ENCODE results near the gene RAB14. TPM values are rescaled to one million over a fixed set of nuclear protein-coding genes. Genes with fewer than 3 reads are reported as not detected.
A peak's percentile ranks its signal among the peaks of the same experiment; 100 is the strongest.

Gene RAB14
- total and polyA plus RNA-seq, 3 donors from 2014 or later, result 44.6 to 66.7 (median 51.1) TPM

GRCh38 chr9:121204121-121204520, 2.5 kb upstream of the RAB14 start:
- intact Hi-C loops (cut with DNase I; ENCODE audit: low total_unique reads), result no loop called here
- no peaks in the 10 kb centered on the region for H3K36me3 ChIP-seq (ENCODE audit: low read depth, missing control alignments)

GRCh38 chr9:121201045-121201737, 478 bp downstream of the RAB14 start:
- Histone ChIP-seq H3K9me3 (no peaks in the 10 kb centered on the region), H3K36me3 (ENCODE audit: low read depth, missing control alignments) (no peaks in the 10 kb centered on the region), H3K27ac (peak overlapping the region; percentile 90 to 96), H3K27me3 (no peaks in the 10 kb centered on the region), H3K4me1 (peaks cover 16% of the 10 kb centered on the region), H3K4me3 (peak overlapping the region; percentile 95 to 97)
- intact Hi-C loops (cut with DNase I; ENCODE audit: low total_unique reads), result no loop called here
- no peak for TF ChIP-seq CTCF (IDR thresholded peaks at IDR 0.05)
- no peak for TF ChIP-seq POLR2A (IDR thresholded peaks at IDR 0.05)
- 0 to 1% methylated on average over 5 to 49 of the region's 81 CpGs for WGBS, 2 donors
- peak; percentile 32 for DNase-seq

More at GRCh38 chr9:121204121-121204520, 2.5 kb upstream of the RAB14 start:
- Histone ChIP-seq H3K9me3 (no peaks in the 10 kb centered on the region), H3K27ac (no peak overlapping the region), H3K4me3 (no peak overlapping the region), H3K4me1 (peaks cover 14% of the 10 kb centered on the region), H3K27me3 (no peaks in the 10 kb centered on the region)
- WGBS, 2 donors, result 67 to 75% methylated on average over 2 of the region's 2 CpGs
- TF ChIP-seq POLR2A (IDR thresholded peaks at IDR 0.05), result no peak
- no peak for TF ChIP-seq CTCF (IDR thresholded peaks at IDR 0.05)
- DNase-seq, result no peak

- WGBS, 2 donors, result 14 to 16% methylated on average over 4 of the region's 4 CpGs
- TF ChIP-seq POLR2A (IDR thresholded peaks at IDR 0.05), result no peak
- TF ChIP-seq CTCF (IDR thresholded peaks at IDR 0.05), result no peak
- H3K36me3 ChIP-seq (ENCODE audit: low read depth, missing control alignments), result no peaks in the 10 kb centered on the region
- H3K4me3 ChIP-seq, result peak overlapping the region; percentile 95 to 97
- peak overlapping the region; percentile 90 to 96 for H3K27ac ChIP-seq
- DNase-seq, result no peak
- no peaks in the 10 kb centered on the region for H3K9me3 ChIP-seq
- intact Hi-C loops (cut with DNase I; ENCODE audit: low total_unique reads), result no loop called here
- no peaks in the 10 kb centered on the region for H3K27me3 ChIP-seq
- peaks cover 19% of the 10 kb centered on the region for H3K4me1 ChIP-seq
These were observed 1.3 kb downstream of the RAB14 start for GRCh38 chr9:121200356-121200755.

- Histone ChIP-seq H3K36me3 (ENCODE audit: low read depth, missing control alignments) (no peaks in the 10 kb centered on the region), H3K27me3 (no peaks in the 10 kb centered on the region), H3K27ac (peak overlapping the region in 1 of 2 donors; percentile 6), H3K4me3 (peak overlapping the region; percentile 95 to 97), H3K4me1 (peaks cover 23% of the 10 kb centered on the region), H3K9me3 (no peaks in the 10 kb centered on the region)
- intact Hi-C loops (cut with DNase I; ENCODE audit: low total_unique reads), result no loop called here
- DNase-seq, result no peak
- WGBS, 2 donors, result 15 to 16% methylated on average over 2 of the region's 2 CpGs
- TF ChIP-seq CTCF (IDR thresholded peaks at IDR 0.05) (no peak), POLR2A (IDR thresholded peaks at IDR 0.05) (no peak)
These were observed 1.7 kb downstream of the RAB14 start for GRCh38 chr9:121199921-121200320.

Measured in testis (tissue), 3 donors.